HG03571 (cell line): ENCODE results near the gene TMEM131L.
"Not testable (repeated sequence)": the region's sequence is repeated elsewhere in the genome, so short reads cannot be mapped to it uniquely, and the experiment has no call there.

ENCODE experiments used
- ATAC-seq: cut with Tn5 transposase; IDR thresholded peaks from one replicate; pipeline ENCODE4 v1.9.1; 2021; ENCODE audit not compliant: unreplicated experiment

TMEM131L gene

GRCh38 chr4:153603835-153604234 is 137.7 kb downstream of the TMEM131L start:
- ATAC-seq: no peak

GRCh38 chr4:153609070-153609469 is 142.9 kb downstream of the TMEM131L start:
- not testable (repeated sequence) for ATAC-seq

GRCh38 chr4:153610623-153611376 is 144.6 kb downstream of the TMEM131L start:
- no peak for ATAC-seq

- no peak for ATAC-seq
Measured at GRCh38 chr4:153611679-153612078, 145.5 kb downstream of the TMEM131L start.

- ATAC-seq: no peak
Measured at GRCh38 chr4:153612878-153613277, 146.7 kb downstream of the TMEM131L start.

GRCh38 chr4:153616006-153616555 is 149.9 kb downstream of the TMEM131L start:
- no peak for ATAC-seq

GRCh38 chr4:153618833-153619232 is 152.7 kb downstream of the TMEM131L start:
- ATAC-seq: no peak

- no peak for ATAC-seq
Measured at GRCh38 chr4:153619811-153620210, 153.7 kb downstream of the TMEM131L start.

- ATAC-seq: no peak
Measured at GRCh38 chr4:153620352-153620751, 154.2 kb downstream of the TMEM131L start.

GRCh38 chr4:153622093-153622492 is 155.9 kb downstream of the TMEM131L start:
- ATAC-seq: no peak

- no peak for ATAC-seq
Measured at GRCh38 chr4:153622778-153623240, 156.6 kb downstream of the TMEM131L start.

- ATAC-seq: no peak
Measured at GRCh38 chr4:153623491-153623890, 157.3 kb downstream of the TMEM131L start.

GRCh38 chr4:153628796-153629315 is 162.7 kb downstream of the TMEM131L start:
- ATAC-seq: no peak

- ATAC-seq: no peak
Measured at GRCh38 chr4:153629776-153630175, 163.6 kb downstream of the TMEM131L start.

- ATAC-seq: no peak
Measured at GRCh38 chr4:153634738-153635353, 168.7 kb downstream of the TMEM131L start.

- no peak for ATAC-seq
Measured at GRCh38 chr4:153635846-153636245, 169.7 kb downstream of the TMEM131L start.

- ATAC-seq: no peak
Measured at GRCh38 chr4:153637201-153637600, 171.0 kb downstream of the TMEM131L start.

- ATAC-seq: no peak
Measured at GRCh38 chr4:153638011-153638410, 171.9 kb downstream of the TMEM131L start.

- ATAC-seq: no peak
Measured at GRCh38 chr4:153638999-153639398, 172.8 kb downstream of the TMEM131L start.

GRCh38 chr4:153639833-153640802 is 174.0 kb downstream of the TMEM131L start:
- no peak for ATAC-seq

GRCh38 chr4:153641532-153641931 is 175.4 kb downstream of the TMEM131L start:
- ATAC-seq: no peak
